GM12872 (cell line): ENCODE data around the gene PCCA.

Source experiments
- CTCF ChIP-seq: IDR thresholded peaks from 3 replicates; pipeline ENCODE4 v1.5.1; 2011; ENCODE audit warnings: low read depth, mild to moderate bottlenecking, low read length, moderate library complexity; ENCODE audit not compliant: insufficient read depth

The PCCA gene

GRCh38 chr13:100306434-100306999, 217.6 kb downstream of the PCCA start:
- TF ChIP-seq CTCF = no peak

- no peak for TF ChIP-seq CTCF
These were observed 225.4 kb downstream of the PCCA start for GRCh38 chr13:100314132-100314910.

GRCh38 chr13:100315522-100315921, 226.6 kb downstream of the PCCA start:
- no peak for TF ChIP-seq CTCF

- TF ChIP-seq CTCF = no peak
These were observed 235.0 kb downstream of the PCCA start for GRCh38 chr13:100323937-100324336.

GRCh38 chr13:100330662-100331061, 241.8 kb downstream of the PCCA start:
- no peak for TF ChIP-seq CTCF

GRCh38 chr13:100333141-100333540, 244.2 kb downstream of the PCCA start:
- no peak for TF ChIP-seq CTCF

GRCh38 chr13:100334214-100334613, 245.3 kb downstream of the PCCA start:
- no peak for TF ChIP-seq CTCF
